ENCODE data around the gene C17orf114.

C17orf114 gene

DNA sequence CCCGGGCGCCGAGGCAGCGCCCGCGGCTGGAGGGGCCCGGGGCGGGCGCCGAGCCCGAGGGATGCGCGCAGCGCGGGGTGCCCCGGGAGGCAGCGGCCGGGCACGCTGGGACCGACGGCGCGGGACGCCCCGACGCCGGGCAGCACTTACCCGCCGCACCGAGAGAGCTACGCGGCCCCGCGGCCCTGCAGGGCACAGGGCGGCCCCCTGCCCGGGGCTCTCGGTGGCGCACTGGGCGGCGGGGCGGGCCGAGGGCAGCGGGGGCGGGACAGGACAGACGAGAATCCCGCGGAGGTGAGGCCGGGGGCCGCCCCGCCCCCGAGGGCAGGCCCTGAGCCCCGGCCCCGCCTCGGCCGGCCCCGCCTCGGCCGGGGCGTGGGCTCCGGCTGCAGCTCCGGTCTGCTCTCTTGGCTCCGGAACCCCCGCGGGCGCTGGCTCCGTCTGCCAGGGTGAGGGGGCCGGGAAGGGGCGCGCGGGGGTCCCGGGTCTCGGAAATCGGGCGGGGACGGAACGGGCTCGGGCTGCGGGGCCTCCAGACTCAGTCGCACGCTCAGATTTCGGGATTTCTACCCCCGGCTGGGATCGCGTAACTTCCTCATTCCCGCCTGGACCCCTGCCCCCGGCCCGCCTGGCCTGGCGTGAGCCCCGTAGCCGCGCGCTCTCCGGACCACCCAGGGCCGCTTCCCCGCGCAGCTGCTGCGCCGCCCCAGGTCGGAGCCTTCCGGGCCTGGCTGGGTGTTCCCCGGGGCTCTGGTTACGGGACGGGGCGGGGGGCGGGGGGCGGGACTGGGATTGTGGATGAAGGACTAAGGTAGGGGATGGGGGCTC is 4.9 kb upstream of the C17orf114 start, which contains the start of gene PLD2:
Gene PLD2, plus strand, starts transcription at position 376 of the 828 bp plus-strand sequence. CDS start 621 bp downstream, outside the sequence.
- Histone ChIP-seq H2BK5ac (ENCODE audit: low read depth, low read length, poor library complexity, severe bottlenecking) (peak within 1 kb of the TSS; percentile 60), H3K4ac (ENCODE audit: low read depth, low read length) (peak within 1 kb of the TSS; percentile 72; the same call in 1 of the 2 replicates), H4K20me1 (ENCODE audit: insufficient read depth, low read length) (no peaks in the 10 kb centered on the region), H3K18ac (ENCODE audit: low read depth, low read length) (no peak within 1 kb of the TSS), H4K5ac (ENCODE audit: low read depth, low read length) (peak within 1 kb of the TSS; percentile 57; the same call in 1 of the 2 replicates), H3K4me1 (ENCODE audit: control insufficient read depth, insufficient read depth, low read length) (peaks cover 4% of the 10 kb centered on the region; the same call in 1 of the 2 replicates), H3K23ac (ENCODE audit: low read depth, low read length) (peak within 1 kb of the TSS; percentile 87; the same call in 1 of the 2 replicates), H3K9me1 (ENCODE audit: insufficient read depth, low read length) (no peaks in the 10 kb centered on the region), H2AK5ac (ENCODE audit: low read depth, low read length) (peak within 1 kb of the TSS; percentile 87), H4K8ac (ENCODE audit: low read depth in 2 of 2, low read length in 2 of 2) (peak within 1 kb of the TSS; percentile 57 to 72; a peak in 3 of 4 replicates), H3K36me3 (ENCODE audit: control insufficient read depth, insufficient read depth, low read length) (peaks cover 21% of the 10 kb centered on the region), H3K9me3 (ENCODE audit: control insufficient read depth, insufficient read depth, low read length) (no peaks in the 10 kb centered on the region), H3K14ac (replicated peaks; ENCODE audit: low read depth, low read length) (peak within 1 kb of the TSS; percentile 71), H2BK20ac (ENCODE audit: low read depth, low read length) (no peak within 1 kb of the TSS), H2BK15ac (ENCODE audit: low read depth, low read length) (no peak within 1 kb of the TSS), H3K4me3 (ENCODE audit: insufficient read depth, low read depth, low read length) (peak within 1 kb of the TSS; percentile 97), H4K91ac (ENCODE audit: insufficient read depth, low read depth, low read length) (no peak within 1 kb of the TSS), H3K4me2 (ENCODE audit: low read depth, low read length) (peak within 1 kb of the TSS; percentile 100), H3K27me3 (ENCODE audit: control insufficient read depth, insufficient read depth, low read length) (no peaks in the 10 kb centered on the region), H3K79me1 (ENCODE audit: low read depth in 1 of 2, low read length in 2 of 2) (peaks cover 0 to 25% of the 10 kb centered on the region in 2 experiments; a peak in 3 of 4 replicates), H2AFZ (replicated peaks; ENCODE audit: low read length, poor library complexity) (peak within 1 kb of the TSS; percentile 95), H3K9ac (ENCODE audit: low read depth, low read length) (peak within 1 kb of the TSS; percentile 96), H3K27ac (ENCODE audit: insufficient read depth, low read length) (peak within 1 kb of the TSS; percentile 82), H2AK9ac (replicated peaks; ENCODE audit: low read depth, low read length, poor library complexity) (peak within 1 kb of the TSS; percentile 92), H3K56ac (ENCODE audit: extremely low read depth, insufficient read depth, low read length) (peak within 1 kb of the TSS; percentile 78; the same call in 1 of the 2 replicates), H2BK120ac (ENCODE audit: low read depth, low read length) (no peak within 1 kb of the TSS)
- WGBS, 2 experiments (ENCODE audit: extremely low coverage in 2 of 2, insufficient read length in 1 of 2): 1% methylated on average over 43 of the region's 106 CpGs; no CpG with 5 or more reads in 1 of the 2 experiments
- peak; percentile 67 for DNase-seq
- in situ Hi-C loops (cut with MboI; ENCODE audit: low sequenced_read_pairs): no loop called here
- no TSS peak for BruUV-seq (replicated peaks)
- dilution Hi-C loops (cut with HindIII; ENCODE audit: low sequenced_read_pairs, unreplicated experiment): no loop called here
- peak; percentile 100 for ATAC-seq (ENCODE audit: low read depth)
- no peak for TF ChIP-seq RAD21 (IDR thresholded peaks at IDR 0.05; ENCODE audit: low read length)
- peak; percentile 88 for TF ChIP-seq MAZ (IDR thresholded peaks at IDR 0.05; ENCODE audit: borderline replicate concordance, low read depth, low read length)
- intact Hi-C loops (cut with micrococcal nuclease): no loop called here
- POLR2A ChIA-PET (ENCODE audit: unreplicated experiment): no interaction called here
- CTCF ChIA-PET: interaction anchor here (1.7 kb wide), 1 partner anchor 11 kb away, joined by 5 read pairs; the partner anchor contains the start of gene PSMB6
